Right lung (tissue), 5 donors: ENCODE results near the gene UMODL1. TPM values are rescaled to one million over a fixed set of nuclear protein-coding genes. Genes with fewer than 3 reads are reported as not detected.

ENCODE experiments used
- DNase-seq, 2 donors: peaks; one replicate each; pipeline ENCODE4 v3.0.0-alpha.2; 2013
- polyA plus RNA-seq, 5 donors: library from polyadenylated mRNA; unstranded; fragments of 120-200 nt; gene quantifications; one replicate each; pipeline versions ENCODE4 v1.2.1 to v1.2.3, GENCODE V29; 2013; ENCODE audit warnings: inconsistent platforms in 1 of 5, low replicate concordance in 1 of 5; ENCODE audit not compliant: insufficient read length in 5 of 5, insufficient read depth in 1 of 5

UMODL1 gene
- polyA plus RNA-seq, 5 donors: 0.10 to 0.35 (median 0.33) TPM

GRCh38 chr21:42039911-42040351, 31.2 kb upstream of the UMODL1 start:
- DNase-seq: no peak

- no peak for DNase-seq
Observed at GRCh38 chr21:42040411-42041180, 30.5 kb upstream of the UMODL1 start.

- no peak for DNase-seq
Observed at GRCh38 chr21:42041246-42041645, 29.9 kb upstream of the UMODL1 start.

GRCh38 chr21:42041711-42042110, 29.4 kb upstream of the UMODL1 start:
- no peak for DNase-seq

GRCh38 chr21:42042651-42043050, 28.5 kb upstream of the UMODL1 start:
- DNase-seq: no peak

GRCh38 chr21:42043201-42043895, 27.8 kb upstream of the UMODL1 start:
- DNase-seq: no peak

GRCh38 chr21:42043961-42044360, 27.2 kb upstream of the UMODL1 start:
- DNase-seq: no peak

GRCh38 chr21:42044871-42045495, 26.1 kb upstream of the UMODL1 start:
- no peak for DNase-seq

- no peak for DNase-seq
Observed at GRCh38 chr21:42047821-42048613, 23.1 kb upstream of the UMODL1 start.

GRCh38 chr21:42048870-42049577, 22.1 kb upstream of the UMODL1 start:
- no peak for DNase-seq

- no peak for DNase-seq
Observed at GRCh38 chr21:42049578-42050430, 21.3 kb upstream of the UMODL1 start.

GRCh38 chr21:42051788-42052187, 19.3 kb upstream of the UMODL1 start:
- no peak for DNase-seq

- no peak for DNase-seq
Observed at GRCh38 chr21:42055425-42055824, 15.7 kb upstream of the UMODL1 start.

GRCh38 chr21:42056468-42056867, 14.6 kb upstream of the UMODL1 start:
- DNase-seq: no peak

- peak; percentile 45 to 51 for DNase-seq
Observed at GRCh38 chr21:42056996-42057689, 14.0 kb upstream of the UMODL1 start.

GRCh38 chr21:42057851-42058437, 13.2 kb upstream of the UMODL1 start:
- no peak for DNase-seq

- no peak for DNase-seq
Observed at GRCh38 chr21:42058631-42059111, 12.4 kb upstream of the UMODL1 start.

- DNase-seq: no peak
Observed at GRCh38 chr21:42059141-42059540, 12.0 kb upstream of the UMODL1 start.

- no peak for DNase-seq
Observed at GRCh38 chr21:42059721-42060120, 11.4 kb upstream of the UMODL1 start.
